ENCODE data around the gene MAMLD1.

GRCh38 chrX:150334981-150335380, 28.1 kb upstream of the MAMLD1 start:
- TF ChIP-seq CTCF (IDR thresholded peaks at IDR 0.05) (no peak), POLR2AphosphoS5 (IDR thresholded peaks at IDR 0.05) (no peak), EP300 (IDR thresholded peaks at IDR 0.05) (no peak)
